GM12878 (cell line): Measurements from ENCODE around the gene SIRT7. TPM values are rescaled to one million over a fixed set of nuclear protein-coding genes. Genes with fewer than 3 reads are reported as not detected.

ENCODE experiments used
- ATAC-seq: fragments of 200-7000 bp; cut with Tn5 transposase; 3 replicates; pipeline ENCODE4 v1.9.1; 2020; ENCODE audit warnings: mild to moderate bottlenecking, moderate library complexity
- BruUV-seq: library from RNA; stranded (reverse); fragments of 400-500 nt; replicated peaks from 2 replicates; lab custom pipeline; 2021; lab: Mats Ljungman, UMichigan
- CTCF ChIA-PET: fragments of 300-600 bp; sonication (Branson Sonifier 250); formaldehyde crosslinking; extraction: SDS; loops from one replicate; lab custom pipeline; 2021; ENCODE audit warnings: inconsistent platforms; lab: Yijun Ruan, JAX
- POLR2A ChIA-PET: fragments of 350-600 bp; formaldehyde crosslinking; extraction: SDS; loops from one replicate; lab custom pipeline; 2021; ENCODE audit warnings: inconsistent platforms; lab: Charles Lee
- RAD21 ChIA-PET: fragments of 300-600 bp; sonication (Branson Sonifier 250); formaldehyde crosslinking; loops from one replicate; lab custom pipeline; 2023; ENCODE audit warnings: antibody characterized with exemption; ENCODE audit not compliant: unreplicated experiment; lab: Charles Lee
- SMC1A ChIA-PET: fragments of 300-600 bp; sonication (Branson Sonifier 250); formaldehyde crosslinking; loops from one replicate; lab custom pipeline; 2023; ENCODE audit not compliant: unreplicated experiment, uncharacterized antibody; lab: Charles Lee
- DNase-seq: peaks from one replicate; pipeline ENCODE4 v3.0.0-alpha.2; 2011; ENCODE audit warnings: low read depth, low spot score
- FAIRE-seq: peaks from 3 replicates; lab custom pipeline; 2011; peaks lifted over from hg19 to GRCh38; lab: Jason Lieb, UNC
- H2AFZ ChIP-seq: 2 replicates; pipeline ENCODE4 v1.6.0; 2011; ENCODE audit warnings: low read depth, low read length, control low read depth; ENCODE audit not compliant: control insufficient read depth
- H3K27ac ChIP-seq: 2 replicates; pipeline ENCODE4 v1.5.1; 2011; ENCODE audit warnings: control low read depth; ENCODE audit not compliant: control insufficient read depth, insufficient read depth
- H3K27me3 ChIP-seq, 2 experiments: replicated peaks in 1 of 2; 2 replicates each; pipeline versions ENCODE4 v1.6.0 to v1.6.1; 2011; ENCODE audit warnings: low read length in 1 of 2; ENCODE audit not compliant: control insufficient read depth in 2 of 2, insufficient read depth in 2 of 2
- H3K36me3 ChIP-seq, 2 experiments: 2 replicates each; pipeline ENCODE4 v1.5.1; 2011; ENCODE audit warnings: low read length in 1 of 2; ENCODE audit not compliant: control insufficient read depth in 2 of 2, insufficient read depth in 2 of 2
- H3K4me1 ChIP-seq: 2 replicates; pipeline ENCODE4 v1.6.1; 2011; ENCODE audit warnings: mild to moderate bottlenecking, low read length, moderate library complexity, mixed read lengths; ENCODE audit not compliant: control insufficient read depth, insufficient read depth
- H3K4me2 ChIP-seq: 2 replicates; pipeline ENCODE4 v1.6.0; 2011; ENCODE audit warnings: control low read depth; ENCODE audit not compliant: control insufficient read depth, insufficient read depth
- H3K4me3 ChIP-seq: fragments of 200-600 bp; sonication (generic); 2 replicates; pipeline ENCODE4 v1.5.1; 2016
- H3K79me2 ChIP-seq: 2 replicates; pipeline ENCODE4 v1.6.0; 2011; ENCODE audit warnings: low read length; ENCODE audit not compliant: control insufficient read depth, insufficient read depth
- H3K9ac ChIP-seq: 2 replicates; pipeline ENCODE4 v1.8.0; 2011; ENCODE audit warnings: low read length, control low read depth, mixed read lengths; ENCODE audit not compliant: control insufficient read depth, insufficient read depth
- H3K9me3 ChIP-seq: replicated peaks from 3 replicates; pipeline ENCODE4 v1.5.1; 2011; ENCODE audit warnings: mild to moderate bottlenecking, low read length; ENCODE audit not compliant: control insufficient read depth, insufficient read depth
- H4K20me1 ChIP-seq: 2 replicates; pipeline ENCODE4 v1.6.0; 2011; ENCODE audit not compliant: control insufficient read depth, insufficient read depth
- ATF2 ChIP-seq: IDR thresholded peaks from 2 replicates; pipeline ENCODE4 v1.6.1; 2012; ENCODE audit warnings: low read length, inconsistent platforms
- CBX5 ChIP-seq: sonication (generic); IDR thresholded peaks from 2 replicates; pipeline ENCODE4 v1.6.1; 2016; ENCODE audit warnings: low read depth, moderate library complexity, mild to moderate bottlenecking, inconsistent platforms
- CHD1 ChIP-seq: IDR thresholded peaks from 2 replicates; pipeline ENCODE4 v1.6.1; 2012; ENCODE audit warnings: low read depth, low read length, improper control_type of control experiment
- CHD2 ChIP-seq: IDR thresholded peaks from 2 replicates; pipeline ENCODE4 v1.6.1; 2011; ENCODE audit warnings: low read depth, low read length, improper control_type of control experiment, borderline replicate concordance
- FOXK2 ChIP-seq: fragments of 450-650 bp; IDR thresholded peaks from 2 replicates; pipeline ENCODE4 v1.6.1; 2017; ENCODE audit warnings: mild to moderate bottlenecking, moderate library complexity
- IKZF1 ChIP-seq: fragments of 450-650 bp; conservative IDR thresholded peaks from 2 replicates; pipeline ENCODE4 v1.6.1; 2017; ENCODE audit warnings: antibody characterized with exemption, mild to moderate bottlenecking
- MEF2A ChIP-seq: IDR thresholded peaks from 2 replicates; pipeline ENCODE4 v1.6.1; 2011; ENCODE audit warnings: low read depth, mild to moderate bottlenecking, low read length, moderate library complexity; ENCODE audit not compliant: insufficient read depth
- MEF2B ChIP-seq: fragments of 450-650 bp; IDR thresholded peaks from 2 replicates; pipeline ENCODE4 v1.6.1; 2018; ENCODE audit warnings: mild to moderate bottlenecking, moderate library complexity; ENCODE audit not compliant: partially characterized antibody, poor library complexity, severe bottlenecking
- MTA3 ChIP-seq: IDR thresholded peaks from 2 replicates; pipeline ENCODE4 v1.6.1; 2012; ENCODE audit warnings: low read length, inconsistent platforms, borderline replicate concordance
- MYB ChIP-seq: fragments of 150-350 bp; IDR thresholded peaks from 2 replicates; pipeline ENCODE4 v1.6.1; 2014; ENCODE audit warnings: mild to moderate bottlenecking, low read depth, low read length, borderline replicate concordance
- PAX5 ChIP-seq: IDR thresholded peaks from 2 replicates; pipeline ENCODE4 v1.6.1; 2011; ENCODE audit warnings: low read depth, low read length, borderline replicate concordance
- POLR2A ChIP-seq: IDR thresholded peaks from 2 replicates; pipeline ENCODE4 v1.6.1; 2011; ENCODE audit warnings: low read depth, mild to moderate bottlenecking, low read length
- SIX5 ChIP-seq: IDR thresholded peaks from 2 replicates; pipeline ENCODE4 v1.6.1; 2011; ENCODE audit warnings: mild to moderate bottlenecking, low read depth, low read length, moderate library complexity; ENCODE audit not compliant: severe bottlenecking
- SMARCA5 ChIP-seq: fragments of 450-650 bp; IDR thresholded peaks from 2 replicates; pipeline ENCODE4 v1.6.1; 2017; ENCODE audit warnings: mild to moderate bottlenecking
- SPI1 ChIP-seq: IDR thresholded peaks from 2 replicates; pipeline ENCODE4 v1.6.1; 2011; ENCODE audit warnings: low read depth, mild to moderate bottlenecking, low read length, moderate library complexity, borderline replicate concordance; ENCODE audit not compliant: insufficient read depth
- SUZ12 ChIP-seq: fragments of 200-600 bp; sonication (generic); IDR thresholded peaks from one replicate; pipeline ENCODE4 v1.6.1; 2018; ENCODE audit warnings: antibody characterized with exemption, mild to moderate bottlenecking; ENCODE audit not compliant: unreplicated experiment
- USF1 ChIP-seq: IDR thresholded peaks from 2 replicates; pipeline ENCODE4 v1.6.1; 2011; ENCODE audit warnings: borderline replicate concordance, low read depth, mild to moderate bottlenecking, moderate library complexity, mixed read lengths, low read length; ENCODE audit not compliant: insufficient read depth; ENCODE audit errors: extremely low read length
- ZBTB4 ChIP-seq: fragments of 450-650 bp; formaldehyde crosslinking; IDR thresholded peaks from 2 replicates; pipeline ENCODE4 v1.4.0; 2022; ENCODE audit warnings: mild to moderate bottlenecking, moderate library complexity
- ZZZ3 ChIP-seq: IDR thresholded peaks from 2 replicates; pipeline ENCODE4 v1.6.1; 2011; ENCODE audit warnings: low read depth; ENCODE audit not compliant: control insufficient read depth, insufficient read length
- WGBS: methylation state at CpG from one replicate; pipeline ENCODE4 v1.1.6; 2016; ENCODE audit warnings: low lambda C conversion rate; ENCODE audit not compliant: insufficient replicate concordance, insufficient coverage; ENCODE audit errors: missing lambda C conversion rate; 5-methylcytosine and 5-hydroxymethylcytosine counted together
- in situ Hi-C: fragments of 300-500 bp; cut with MboI; formaldehyde crosslinking; loops from 9 replicates; pipeline ENCODE4 v1.14.3; 2018; ENCODE audit warnings: mixed read lengths
- intact Hi-C: fragments of 100-400 bp; cut with micrococcal nuclease; formaldehyde crosslinking; loops from one replicate; pipeline ENCODE4 v1.14.2; 2022; ENCODE audit not compliant: unreplicated experiment
- polyA plus RNA-seq, 11 experiments: library from polyadenylated mRNA; depleted of rRNA in 4 of 11; unstranded in 6 of 11; stranded (reverse) in 5 of 11; fragments of >200 nt; fragmentation: Nextera tagmentation in 4 of 11; fragmentation: Illumina TruSeq in 1 of 11; extraction: Ambion mirVana in 4 of 11; extraction: Trizol in 1 of 11; gene quantifications; 1 replicate in 1 of 11; 2 replicates in 10 of 11; pipeline versions ENCODE4 v1.2.1 to v1.2.3, GENCODE V29; 2011 to 2016; ENCODE audit warnings: inconsistent platforms in 2 of 11, missing spikeins in 2 of 11, low read depth in 1 of 11
- total RNA-seq, 4 experiments: library from RNA; depleted of rRNA in 3 of 4; stranded (reverse); fragments of >200 nt in 3 of 4; fragmentation: Illumina TruSeq in 1 of 4; extraction: Trizol in 1 of 4; gene quantifications; 2 replicates each; pipeline versions ENCODE4 v1.2.1 to v1.2.3, GENCODE V29; 2013 to 2021

The SIRT7 gene
- total and polyA plus RNA-seq, 10 of the 15 experiments (the other 5 are each of a cell fraction or from before 2014, with no cell fraction given): 1.2 to 56.2 (median 22.7) TPM

GRCh38 chr17:81931189-81931556 lies 13.2 kb upstream of the SIRT7 start:
- Histone ChIP-seq H3K36me3 (peaks cover 0 to 2% of the 10 kb centered on the region in 2 experiments; a peak in 1 of 4 replicates), H3K9me3 (no peaks in the 10 kb centered on the region), H2AFZ (no peak overlapping the region), H3K79me2 (peaks cover 12% of the 10 kb centered on the region), H3K4me1 (peaks cover 17% of the 10 kb centered on the region), H3K4me2 (no peak overlapping the region), H3K4me3 (no peak overlapping the region), H3K27ac (no peak overlapping the region), H4K20me1 (no peaks in the 10 kb centered on the region), H3K9ac (no peak overlapping the region), H3K27me3 (no peaks in the 10 kb centered on the region)
- ChIA-PET RAD21 (no interaction called here), POLR2A (interaction anchor here (0.6 to 0.7 kb wide), 2 partner anchors 278 to 295 kb away, joined by 3 read pairs; no protein-coding TSS in a partner anchor), SMC1A (interaction anchor here (0.7 kb wide), 1 partner anchor 419 kb away, joined by 3 read pairs; no protein-coding TSS in a partner anchor), CTCF (no interaction called here)
- no peak for ATAC-seq
- no TSS peak for BruUV-seq
- no peak for TF ChIP-seq USF1
- no peak for TF ChIP-seq ZZZ3
- no peak for TF ChIP-seq CBX5
- TF ChIP-seq SMARCA5: no peak
- no peak for TF ChIP-seq SPI1
- no peak for TF ChIP-seq IKZF1
- no peak for TF ChIP-seq MYB
- no peak for TF ChIP-seq SIX5
- no peak for TF ChIP-seq PAX5
- no peak for TF ChIP-seq POLR2A
- TF ChIP-seq ZBTB4: no peak
- no peak for TF ChIP-seq FOXK2
- no peak for TF ChIP-seq MTA3
- TF ChIP-seq ATF2: no peak
- no peak for TF ChIP-seq MEF2B
- no peak for TF ChIP-seq MEF2A
- TF ChIP-seq CHD2: no peak
- TF ChIP-seq CHD1: no peak
- no peak for TF ChIP-seq SUZ12
- WGBS: 42% methylated on average over 13 of the region's 13 CpGs
- no peak for DNase-seq
- no peak for FAIRE-seq
- in situ Hi-C loops: no loop called here
- intact Hi-C loops: no loop called here
